Large intestine (tissue), 3 donors: ENCODE results near the gene NLRP13. TPM values are rescaled to one million over a fixed set of nuclear protein-coding genes. Genes with fewer than 3 reads are reported as not detected.

ENCODE experiments used
- DNase-seq, 2 donors: peaks; one replicate each; pipeline versions ENCODE4 v3.0.0 to v3.0.0-alpha.2; 2013
- H3K27ac ChIP-seq: one replicate; pipeline ENCODE4 v1.5.1; 2013; ENCODE audit warnings: low read length
- H3K27me3 ChIP-seq: 2 replicates; pipeline ENCODE4 v1.6.1; 2013; ENCODE audit warnings: low read length; ENCODE audit not compliant: control insufficient read depth, insufficient read depth
- H3K36me3 ChIP-seq: 2 replicates; pipeline ENCODE4 v1.6.1; 2013; ENCODE audit warnings: low read length; ENCODE audit not compliant: control insufficient read depth, insufficient read depth
- H3K4me1 ChIP-seq: one replicate; pipeline ENCODE4 v1.6.1; 2013; ENCODE audit warnings: low read length; ENCODE audit not compliant: control insufficient read depth, insufficient read depth
- H3K4me3 ChIP-seq: one replicate; pipeline ENCODE4 v1.5.1; 2013; ENCODE audit warnings: low read length
- H3K9me3 ChIP-seq: one replicate; pipeline ENCODE4 v1.6.1; 2013; ENCODE audit warnings: mild to moderate bottlenecking, low read depth, low read length, moderate library complexity; ENCODE audit not compliant: control insufficient read depth
- WGBS: methylation state at CpG from one replicate; pipeline ENCODE4 v1.1.5; 2013; ENCODE audit warnings: low lambda C conversion rate; ENCODE audit not compliant: insufficient coverage; 5-methylcytosine and 5-hydroxymethylcytosine counted together
- polyA plus RNA-seq: library from polyadenylated mRNA; unstranded; fragments of 120-200 nt; gene quantifications from one replicate; pipeline ENCODE4 v1.2.1, GENCODE V29; 2013

Gene NLRP13
- polyA plus RNA-seq, 1 donor = not detected

DNA sequence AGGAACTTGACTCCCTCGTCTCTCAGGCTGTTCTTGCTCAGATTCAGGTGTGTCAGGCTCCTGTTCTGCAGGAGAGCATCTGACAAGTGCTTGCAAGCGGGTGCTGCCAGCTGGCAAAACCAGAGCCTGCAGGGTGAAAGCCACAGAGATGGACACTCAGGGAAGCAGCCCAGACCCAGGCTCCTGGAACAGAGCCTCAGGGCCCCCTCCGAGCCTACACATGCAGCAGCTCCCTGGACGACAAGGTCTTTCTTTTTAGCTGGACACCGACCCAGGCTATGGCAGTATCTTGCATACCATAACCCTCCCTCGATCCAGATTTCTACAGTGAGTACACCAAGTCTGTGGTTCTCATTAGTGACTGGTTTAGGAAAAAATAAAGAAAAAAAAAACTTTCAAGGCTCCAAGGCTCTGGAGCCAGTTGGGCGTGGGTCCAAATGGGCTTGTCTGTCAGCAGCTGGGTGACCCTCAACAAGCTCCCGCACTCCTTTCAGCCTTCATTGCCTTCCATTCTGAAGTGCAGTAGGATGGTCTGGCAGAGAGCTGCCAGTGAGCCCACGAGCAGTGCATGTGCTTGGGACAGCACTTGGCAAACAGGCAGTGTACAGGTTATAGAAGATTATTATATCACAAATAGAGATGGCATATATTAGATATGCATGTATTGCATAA is 29.9 kb downstream of the NLRP13 start:
- no peak overlapping the region for H3K4me3 ChIP-seq
- no peaks in the 10 kb centered on the region for H3K9me3 ChIP-seq
- 80% methylated on average over 1 of the region's 9 CpGs for WGBS
- H3K4me1 ChIP-seq = no peaks in the 10 kb centered on the region
- no peak for DNase-seq
- no peak overlapping the region for H3K27ac ChIP-seq
- no peaks in the 10 kb centered on the region for H3K27me3 ChIP-seq
- H3K36me3 ChIP-seq = no peaks in the 10 kb centered on the region

DNA sequence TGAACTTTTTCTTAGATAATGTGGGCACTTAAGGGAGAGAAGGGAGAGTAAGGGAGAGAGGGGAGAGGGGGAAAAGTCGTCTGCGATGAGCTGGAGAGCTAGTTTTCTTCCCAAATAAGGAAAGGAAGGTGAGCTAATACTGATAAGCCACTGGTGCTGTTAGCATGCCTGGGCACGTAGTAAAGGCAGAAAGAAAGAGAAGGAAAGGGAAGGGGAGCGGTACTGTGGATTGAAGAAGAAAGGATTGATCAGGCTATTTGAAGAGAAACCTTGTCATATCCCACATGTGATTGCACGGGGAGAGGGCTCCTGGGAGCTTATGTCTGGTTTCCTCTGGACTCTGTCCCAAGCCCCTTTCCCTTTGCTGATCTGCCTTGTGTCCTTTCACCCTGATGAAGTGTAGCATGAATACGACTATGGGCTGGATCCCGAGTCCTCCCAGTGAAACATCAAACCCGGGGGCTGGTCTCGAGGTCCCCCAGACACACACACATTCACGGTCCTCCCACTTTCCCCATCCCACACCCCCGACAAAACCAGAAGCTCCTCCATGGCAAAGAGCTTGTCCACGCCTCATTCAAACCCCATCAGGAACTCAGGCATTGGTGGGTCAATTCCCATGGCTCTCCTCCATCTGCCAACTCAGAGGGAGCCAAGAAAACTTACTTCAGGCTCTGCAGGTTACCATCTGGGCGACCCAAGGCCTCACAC is 30.6 kb downstream of the NLRP13 start:
- Histone ChIP-seq H3K4me3 (no peak overlapping the region), H3K9me3 (no peaks in the 10 kb centered on the region), H3K27ac (no peak overlapping the region), H3K4me1 (no peaks in the 10 kb centered on the region), H3K27me3 (no peaks in the 10 kb centered on the region), H3K36me3 (no peaks in the 10 kb centered on the region)
- 57% methylated on average over 2 of the region's 13 CpGs for WGBS
- DNase-seq = no peak

DNA sequence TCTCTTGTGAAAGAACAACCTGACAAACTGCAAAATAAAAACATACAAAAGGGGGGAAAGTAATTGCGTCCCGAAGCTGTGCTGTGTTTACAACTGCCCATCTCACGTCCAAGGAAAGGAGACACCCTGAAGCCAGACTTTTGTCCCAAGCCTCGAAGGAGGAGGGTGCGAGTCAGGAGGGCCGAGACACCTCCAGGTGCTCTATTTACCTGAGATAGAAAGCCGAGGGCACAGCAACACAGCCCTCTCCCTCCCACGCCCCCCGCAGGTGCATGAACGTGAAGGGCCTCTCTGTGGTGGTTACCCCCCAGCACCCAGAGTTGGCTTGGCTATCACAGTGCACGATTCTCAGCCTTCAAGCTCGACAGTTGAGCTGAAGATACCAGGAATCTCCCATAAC is 33.2 kb downstream of the NLRP13 start:
- Histone ChIP-seq H3K4me3 (no peak overlapping the region), H3K9me3 (no peaks in the 10 kb centered on the region), H3K4me1 (no peaks in the 10 kb centered on the region), H3K27me3 (no peaks in the 10 kb centered on the region), H3K36me3 (no peaks in the 10 kb centered on the region), H3K27ac (no peak overlapping the region)
- DNase-seq = no peak
- no CpG with 5 or more reads among the region's 12 CpGs for WGBS

DNA sequence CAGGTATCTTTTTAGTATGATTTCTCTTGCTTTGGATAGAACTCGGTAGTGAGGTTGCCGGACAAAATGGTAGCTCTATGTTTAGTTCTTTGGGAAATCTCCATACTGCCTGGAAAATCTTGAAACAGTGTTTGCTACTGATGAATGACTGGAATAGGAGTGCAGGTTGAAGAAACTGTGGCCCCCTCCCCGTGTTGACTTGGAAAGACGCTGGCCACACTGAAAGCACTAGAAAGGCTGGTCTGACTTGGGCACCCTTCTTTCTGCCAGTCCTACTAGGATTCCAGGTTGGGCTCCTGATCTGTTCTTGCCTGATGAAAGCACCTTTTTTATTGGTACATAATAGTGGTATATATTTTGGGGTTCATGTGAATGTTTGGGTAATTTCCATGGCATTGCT is 49.5 kb downstream of the NLRP13 start:
- Histone ChIP-seq H3K4me1 (no peaks in the 10 kb centered on the region), H3K4me3 (no peak overlapping the region), H3K9me3 (no peaks in the 10 kb centered on the region), H3K36me3 (no peaks in the 10 kb centered on the region), H3K27me3 (no peaks in the 10 kb centered on the region), H3K27ac (no peak overlapping the region)
- WGBS = 80% methylated on average over 1 of the region's 4 CpGs
- no peak for DNase-seq

DNA sequence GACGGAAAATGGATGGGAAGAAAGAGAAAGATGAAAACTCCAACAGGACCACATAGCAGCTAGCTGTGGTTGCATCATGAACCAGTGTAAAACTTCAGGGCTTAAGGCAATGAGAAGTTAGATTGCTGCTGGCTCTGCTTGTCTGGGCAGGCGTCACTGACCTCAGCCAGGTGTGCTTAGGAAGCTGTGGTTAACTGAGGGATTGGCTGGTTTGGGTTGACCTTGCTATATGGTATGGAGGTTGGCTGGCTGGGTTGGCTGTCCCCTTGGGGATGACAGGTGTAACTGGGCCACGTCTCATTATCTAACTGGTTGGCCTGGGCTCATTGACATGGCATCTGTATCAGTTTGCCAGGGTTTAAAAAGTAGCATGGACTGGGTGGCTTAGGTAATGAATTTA is 54.9 kb downstream of the NLRP13 start:
- Histone ChIP-seq H3K4me3 (no peak overlapping the region), H3K4me1 (no peaks in the 10 kb centered on the region), H3K27ac (no peak overlapping the region), H3K36me3 (no peaks in the 10 kb centered on the region), H3K9me3 (no peaks in the 10 kb centered on the region), H3K27me3 (no peaks in the 10 kb centered on the region)
- WGBS = no CpG with 5 or more reads among the region's 3 CpGs
- no peak for DNase-seq

DNA sequence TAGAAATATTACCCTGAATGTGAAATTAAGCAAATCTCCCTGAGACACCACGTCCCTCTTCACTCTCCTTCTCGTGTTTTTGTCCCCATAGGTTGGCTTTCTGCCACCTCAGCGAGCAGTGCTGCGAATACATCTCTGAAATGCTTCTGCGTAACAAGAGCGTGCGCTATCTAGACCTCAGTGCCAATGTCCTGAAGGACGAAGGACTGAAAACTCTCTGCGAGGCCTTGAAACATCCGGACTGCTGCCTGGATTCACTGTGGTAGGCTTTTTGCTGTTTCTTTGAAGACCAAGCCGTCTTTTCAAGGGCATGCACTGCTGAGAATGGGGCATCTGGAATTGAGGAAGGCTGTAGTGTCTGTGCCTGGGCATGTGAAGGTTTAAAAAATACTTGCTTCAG is 61.4 kb downstream of the NLRP13 start:
- DNase-seq = no peak
- H3K9me3 ChIP-seq = no peaks in the 10 kb centered on the region
- no peaks in the 10 kb centered on the region for H3K36me3 ChIP-seq
- no peaks in the 10 kb centered on the region for H3K4me1 ChIP-seq
- 80% methylated on average over 1 of the region's 11 CpGs for WGBS
- H3K27ac ChIP-seq = no peak overlapping the region
- no peak overlapping the region for H3K4me3 ChIP-seq
- H3K27me3 ChIP-seq = no peaks in the 10 kb centered on the region

DNA sequence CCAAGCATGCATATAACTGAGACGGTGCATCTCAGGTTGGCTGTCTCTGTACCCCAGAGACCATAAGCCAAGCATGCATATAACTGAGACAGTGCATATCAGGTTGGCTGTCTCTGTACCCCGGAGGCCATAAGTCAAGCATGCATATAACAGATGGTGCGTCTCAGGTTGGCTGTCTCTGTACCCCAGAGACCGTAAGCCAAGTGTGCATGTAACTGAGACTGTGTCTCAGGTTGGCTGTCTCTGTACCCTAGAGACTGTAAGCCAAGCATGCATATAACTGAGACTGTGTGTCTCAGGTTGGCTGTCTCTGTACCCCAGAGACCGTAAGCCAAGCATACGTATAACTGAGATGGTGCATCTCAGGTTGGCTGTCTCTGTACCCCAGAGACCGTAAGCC is 65.0 kb downstream of the NLRP13 start:
- H3K9me3 ChIP-seq = no peaks in the 10 kb centered on the region
- no peak for DNase-seq
- H3K36me3 ChIP-seq = no peaks in the 10 kb centered on the region
- no peak overlapping the region for H3K27ac ChIP-seq
- H3K4me3 ChIP-seq = no peak overlapping the region
- H3K27me3 ChIP-seq = no peaks in the 10 kb centered on the region
- no peaks in the 10 kb centered on the region for H3K4me1 ChIP-seq
- WGBS = no CpG with 5 or more reads among the region's 7 CpGs

DNA sequence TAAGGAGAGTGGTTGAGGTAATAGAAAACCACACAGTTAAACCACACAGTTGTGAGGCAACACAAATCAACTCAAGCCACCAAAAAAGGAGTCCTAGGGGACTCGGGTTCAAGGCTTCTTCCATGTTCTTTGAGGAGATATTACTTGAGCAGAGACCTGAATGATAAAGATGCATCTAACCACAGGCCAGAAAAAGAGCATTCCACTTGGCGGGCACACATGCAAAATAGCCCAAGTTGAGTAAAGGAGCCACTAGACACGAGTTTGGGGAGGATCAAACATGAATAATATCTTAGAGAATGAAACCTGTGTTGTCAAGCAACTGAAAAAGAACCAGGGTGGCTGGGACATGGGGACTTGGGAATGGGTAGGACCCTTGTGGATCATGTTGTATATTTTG is 65.6 kb downstream of the NLRP13 start:
- Histone ChIP-seq H3K36me3 (no peaks in the 10 kb centered on the region), H3K4me3 (no peak overlapping the region), H3K4me1 (no peaks in the 10 kb centered on the region), H3K9me3 (no peaks in the 10 kb centered on the region), H3K27ac (no peak overlapping the region), H3K27me3 (no peaks in the 10 kb centered on the region)
- 50% methylated on average over 2 of the region's 3 CpGs for WGBS
- no peak for DNase-seq

DNA sequence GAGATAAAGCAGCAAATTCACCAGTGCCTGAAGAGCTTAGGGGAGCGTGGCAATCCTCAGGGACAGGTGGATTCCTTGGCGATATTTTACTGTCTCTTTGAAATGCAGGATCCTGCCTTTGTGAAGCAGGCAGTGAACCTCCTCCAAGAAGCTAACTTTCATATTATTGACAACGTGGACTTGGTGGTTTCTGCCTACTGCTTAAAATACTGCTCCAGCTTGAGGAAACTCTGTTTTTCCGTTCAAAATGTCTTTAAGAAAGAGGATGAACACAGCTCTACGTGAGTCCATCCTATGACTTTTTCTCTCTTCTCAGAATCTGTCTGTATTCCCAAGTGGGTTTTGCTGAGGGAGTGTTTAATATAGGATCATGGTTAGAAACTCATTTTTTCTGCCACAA is 73.2 kb downstream of the NLRP13 start:
- no peak for DNase-seq
- Histone ChIP-seq H3K27ac (no peak overlapping the region), H3K4me3 (no peak overlapping the region), H3K4me1 (no peaks in the 10 kb centered on the region), H3K27me3 (no peaks in the 10 kb centered on the region), H3K36me3 (no peaks in the 10 kb centered on the region), H3K9me3 (no peaks in the 10 kb centered on the region)
- 100% methylated on average over 1 of the region's 5 CpGs for WGBS

DNA sequence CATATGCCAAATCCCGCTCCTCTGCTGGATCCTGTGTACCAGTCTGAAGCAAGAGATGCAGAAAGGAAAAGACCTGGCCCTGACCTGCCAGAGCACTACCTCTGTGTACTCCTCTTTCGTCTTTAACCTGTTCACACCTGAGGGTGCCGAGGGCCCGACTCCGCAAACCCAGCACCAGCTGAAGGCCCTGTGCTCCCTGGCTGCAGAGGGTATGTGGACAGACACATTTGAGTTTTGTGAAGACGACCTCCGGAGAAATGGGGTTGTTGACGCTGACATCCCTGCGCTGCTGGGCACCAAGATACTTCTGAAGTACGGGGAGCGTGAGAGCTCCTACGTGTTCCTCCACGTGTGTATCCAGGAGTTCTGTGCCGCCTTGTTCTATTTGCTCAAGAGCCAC is 73.7 kb downstream of the NLRP13 start:
- Histone ChIP-seq H3K9me3 (no peaks in the 10 kb centered on the region), H3K36me3 (no peaks in the 10 kb centered on the region), H3K27ac (no peak overlapping the region), H3K27me3 (no peaks in the 10 kb centered on the region), H3K4me3 (no peak overlapping the region), H3K4me1 (no peaks in the 10 kb centered on the region)
- no peak for DNase-seq
- WGBS = no CpG with 5 or more reads among the region's 14 CpGs

DNA sequence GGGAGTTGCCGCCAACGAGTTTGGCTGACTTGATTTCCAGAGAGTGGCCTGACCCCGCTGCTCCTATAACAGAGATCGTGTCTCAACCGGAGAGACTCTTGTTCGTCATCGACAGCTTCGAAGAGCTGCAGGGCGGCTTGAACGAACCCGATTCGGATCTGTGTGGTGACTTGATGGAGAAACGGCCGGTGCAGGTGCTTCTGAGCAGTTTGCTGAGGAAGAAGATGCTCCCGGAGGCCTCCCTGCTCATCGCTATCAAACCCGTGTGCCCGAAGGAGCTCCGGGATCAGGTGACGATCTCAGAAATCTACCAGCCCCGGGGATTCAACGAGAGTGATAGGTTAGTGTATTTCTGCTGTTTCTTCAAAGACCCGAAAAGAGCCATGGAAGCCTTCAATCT is 74.2 kb downstream of the NLRP13 start:
- no peaks in the 10 kb centered on the region for H3K9me3 ChIP-seq
- no peaks in the 10 kb centered on the region for H3K36me3 ChIP-seq
- no peaks in the 10 kb centered on the region for H3K27me3 ChIP-seq
- no peak for DNase-seq
- no peaks in the 10 kb centered on the region for H3K4me1 ChIP-seq
- no peak overlapping the region for H3K4me3 ChIP-seq
- WGBS = no CpG with 5 or more reads among the region's 23 CpGs
- no peak overlapping the region for H3K27ac ChIP-seq
